Neural crest cell (in vitro differentiated cells): ENCODE measurements around the gene FNDC8. TPM values are rescaled to one million over a fixed set of nuclear protein-coding genes. Genes with fewer than 3 reads are reported as not detected.

Experiments used
- DNase-seq: peaks from one replicate; pipeline ENCODE4 v3.0.0; 2021; ENCODE audit warnings: low read depth, mixed read lengths, low spot score
- H3K27ac Mint-ChIP-seq: one replicate; pipeline ENCODE4 v1.8.0; 2021; ENCODE audit warnings: mild to moderate bottlenecking, mixed read lengths; ENCODE audit not compliant: unreplicated experiment
- H3K27me3 Mint-ChIP-seq: 2 replicates; pipeline ENCODE4 v1.8.0; 2021; ENCODE audit warnings: low read depth, mild to moderate bottlenecking, mixed read lengths
- H3K36me3 Mint-ChIP-seq: 2 replicates; pipeline ENCODE4 v1.8.0; 2021; ENCODE audit warnings: low read depth, mild to moderate bottlenecking, mixed read lengths
- H3K4me1 Mint-ChIP-seq: 2 replicates; pipeline ENCODE4 v1.8.0; 2021; ENCODE audit warnings: mixed read lengths
- H3K4me3 Mint-ChIP-seq: one replicate; pipeline ENCODE4 v1.8.0; 2021; ENCODE audit warnings: mild to moderate bottlenecking, mixed read lengths
- H3K9me3 Mint-ChIP-seq: 2 replicates; pipeline ENCODE4 v1.8.0; 2021; ENCODE audit warnings: mixed read lengths
- CTCF ChIP-seq: fragments of 200-600 bp; sonication (generic); conservative IDR thresholded peaks from 2 replicates; pipeline ENCODE4 v1.5.0; 2021; ENCODE audit warnings: antibody characterized with exemption, mild to moderate bottlenecking
- total RNA-seq: library from RNA; stranded (reverse); gene quantifications from 2 replicates; pipeline ENCODE4 v1.2.1, GENCODE V29; 2021

Gene FNDC8
- total RNA-seq, 1 donor from 2014 or later: not detected

- no peak overlapping the region for H3K27ac Mint-ChIP-seq
- peaks cover 33% of the 10 kb centered on the region for H3K4me1 Mint-ChIP-seq
- DNase-seq: no peak
- H3K27me3 Mint-ChIP-seq: peaks cover 3% of the 10 kb centered on the region
- H3K36me3 Mint-ChIP-seq: no peaks in the 10 kb centered on the region
- H3K9me3 Mint-ChIP-seq: no peaks in the 10 kb centered on the region
- peak overlapping the region; percentile 18 for H3K4me3 Mint-ChIP-seq
- no peak for TF ChIP-seq CTCF
These were observed 38.3 kb upstream of the FNDC8 start for GRCh38 chr17:35083071-35083470.

- H3K4me1 Mint-ChIP-seq: peaks cover 41% of the 10 kb centered on the region
- peaks cover 3% of the 10 kb centered on the region for H3K27me3 Mint-ChIP-seq
- no peak for TF ChIP-seq CTCF
- no peak for DNase-seq
- H3K4me3 Mint-ChIP-seq: no peak overlapping the region
- no peak overlapping the region for H3K27ac Mint-ChIP-seq
- H3K36me3 Mint-ChIP-seq: no peaks in the 10 kb centered on the region
- H3K9me3 Mint-ChIP-seq: no peaks in the 10 kb centered on the region
These were observed 36.4 kb upstream of the FNDC8 start for GRCh38 chr17:35084987-35085386.

GRCh38 chr17:35086164-35086563 is 35.3 kb upstream of the FNDC8 start:
- peaks cover 41% of the 10 kb centered on the region for H3K4me1 Mint-ChIP-seq
- TF ChIP-seq CTCF: no peak
- DNase-seq: no peak
- H3K4me3 Mint-ChIP-seq: peak overlapping the region; percentile 33
- H3K9me3 Mint-ChIP-seq: no peaks in the 10 kb centered on the region
- H3K36me3 Mint-ChIP-seq: no peaks in the 10 kb centered on the region
- H3K27me3 Mint-ChIP-seq: peaks cover 3% of the 10 kb centered on the region
- H3K27ac Mint-ChIP-seq: no peak overlapping the region

- Mint-ChIP-seq H3K4me3 (peak overlapping the region; percentile 90), H3K36me3 (no peaks in the 10 kb centered on the region), H3K27me3 (peaks cover 3% of the 10 kb centered on the region), H3K4me1 (peaks cover 33% of the 10 kb centered on the region), H3K9me3 (no peaks in the 10 kb centered on the region), H3K27ac (no peak overlapping the region)
- TF ChIP-seq CTCF: no peak
- DNase-seq: no peak
These were observed 34.4 kb upstream of the FNDC8 start for GRCh38 chr17:35086931-35087573.

- Mint-ChIP-seq H3K9me3 (no peaks in the 10 kb centered on the region), H3K27me3 (peaks cover 3% of the 10 kb centered on the region), H3K4me3 (peak overlapping the region; percentile 90), H3K27ac (peak overlapping the region; percentile 84), H3K36me3 (no peaks in the 10 kb centered on the region), H3K4me1 (peaks cover 27% of the 10 kb centered on the region)
- TF ChIP-seq CTCF: no peak
- no peak for DNase-seq
These were observed 33.6 kb upstream of the FNDC8 start for GRCh38 chr17:35087731-35088355.
